Mammary epithelial cell (primary cell): ENCODE results near the gene ETV3.

ENCODE experiments used
- EZH2 ChIP-seq: IDR thresholded peaks from 2 replicates; pipeline ENCODE4 v1.6.1; 2012; ENCODE audit warnings: low read length, inconsistent platforms, borderline replicate concordance
- TF ChIP-seq, protein P1 (sequence below), 2 donors: IDR thresholded peaks in 1 of 2; conservative IDR thresholded peaks in 1 of 2; 2 replicates each; pipeline ENCODE4 v1.5.1; 2011 to 2012; ENCODE audit warnings: inconsistent platforms in 2 of 2, low read length in 2 of 2, mild to moderate bottlenecking in 2 of 2, control low read depth in 1 of 2, low read depth in 1 of 2; ENCODE audit not compliant: insufficient read depth in 1 of 2; ENCODE audit errors: extremely low read depth in 1 of 2

DNA sequence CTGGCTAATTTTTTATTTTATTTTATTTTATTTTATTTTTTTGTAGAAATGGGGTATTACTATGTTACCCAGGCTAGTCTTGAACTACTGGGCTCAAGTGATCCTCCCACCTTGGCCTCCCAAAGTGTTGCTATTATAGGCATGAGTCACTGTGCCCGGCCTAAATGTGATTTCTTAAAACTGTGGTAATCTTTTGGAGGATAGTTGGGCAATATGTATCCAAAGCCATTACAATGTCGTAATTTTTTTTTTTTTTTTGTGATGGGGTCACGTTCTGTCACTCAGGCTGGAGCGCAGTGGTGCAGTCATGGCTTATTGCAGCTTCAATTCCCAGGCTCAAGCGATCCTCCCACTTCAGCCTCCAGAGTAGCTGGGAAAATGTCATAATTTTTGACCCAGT, 52.8 kb downstream of the ETV3 start:
- TF ChIP-seq, protein P1, sequence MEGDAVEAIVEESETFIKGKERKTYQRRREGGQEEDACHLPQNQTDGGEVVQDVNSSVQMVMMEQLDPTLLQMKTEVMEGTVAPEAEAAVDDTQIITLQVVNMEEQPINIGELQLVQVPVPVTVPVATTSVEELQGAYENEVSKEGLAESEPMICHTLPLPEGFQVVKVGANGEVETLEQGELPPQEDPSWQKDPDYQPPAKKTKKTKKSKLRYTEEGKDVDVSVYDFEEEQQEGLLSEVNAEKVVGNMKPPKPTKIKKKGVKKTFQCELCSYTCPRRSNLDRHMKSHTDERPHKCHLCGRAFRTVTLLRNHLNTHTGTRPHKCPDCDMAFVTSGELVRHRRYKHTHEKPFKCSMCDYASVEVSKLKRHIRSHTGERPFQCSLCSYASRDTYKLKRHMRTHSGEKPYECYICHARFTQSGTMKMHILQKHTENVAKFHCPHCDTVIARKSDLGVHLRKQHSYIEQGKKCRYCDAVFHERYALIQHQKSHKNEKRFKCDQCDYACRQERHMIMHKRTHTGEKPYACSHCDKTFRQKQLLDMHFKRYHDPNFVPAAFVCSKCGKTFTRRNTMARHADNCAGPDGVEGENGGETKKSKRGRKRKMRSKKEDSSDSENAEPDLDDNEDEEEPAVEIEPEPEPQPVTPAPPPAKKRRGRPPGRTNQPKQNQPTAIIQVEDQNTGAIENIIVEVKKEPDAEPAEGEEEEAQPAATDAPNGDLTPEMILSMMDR (conservative IDR thresholded peaks at IDR 0.05 in 1 of 2, IDR thresholded peaks at IDR 0.05 in 1 of 2; ENCODE audit: extremely low read depth in 1 of 2, insufficient read depth in 1 of 2, low read depth in 1 of 2, low read length in 2 of 2): no peak
- no peak for TF ChIP-seq EZH2
